ENCODE measurements around the gene CDC7. TPM values are rescaled to one million over a fixed set of nuclear protein-coding genes. Genes with fewer than 3 reads are reported as not detected.

Gene CDC7
- total RNA-seq, 1 donor from 2014 or later: 16.3 TPM

- Mint-ChIP-seq H3K27ac (no peak overlapping the region), H3K36me3 (no peaks in the 10 kb centered on the region), H3K4me3 (no peak overlapping the region), H3K27me3 (ENCODE audit: low read depth) (no peaks in the 10 kb centered on the region), H3K9me3 (peaks cover 13% of the 10 kb centered on the region), H3K4me1 (no peaks in the 10 kb centered on the region)
- no peak for DNase-seq (ENCODE audit: low spot score in 2 of 2, unreplicated experiment in 2 of 2)
- no peak for TF ChIP-seq CTCF (IDR thresholded peaks at IDR 0.05; ENCODE audit: unreplicated experiment)
Observed at GRCh38 chr1:91487469-91487868, 13.2 kb upstream of the CDC7 start.

GRCh38 chr1:91490501-91490900, 10.2 kb upstream of the CDC7 start:
- no peak overlapping the region for H3K27ac Mint-ChIP-seq
- no peak for DNase-seq (ENCODE audit: low spot score in 2 of 2, unreplicated experiment in 2 of 2)
- no peak overlapping the region for H3K4me3 Mint-ChIP-seq

GRCh38 chr1:91498035-91498434, 2.6 kb upstream of the CDC7 start:
- no peak overlapping the region for H3K4me3 Mint-ChIP-seq
- no peaks in the 10 kb centered on the region for H3K36me3 Mint-ChIP-seq

More at GRCh38 chr1:91490501-91490900, 10.2 kb upstream of the CDC7 start:
- TF ChIP-seq CTCF (IDR thresholded peaks at IDR 0.05; ENCODE audit: unreplicated experiment): no peak
- H3K4me1 Mint-ChIP-seq: no peaks in the 10 kb centered on the region
- H3K36me3 Mint-ChIP-seq: no peaks in the 10 kb centered on the region
- H3K27me3 Mint-ChIP-seq (ENCODE audit: low read depth): no peaks in the 10 kb centered on the region
- peaks cover 5% of the 10 kb centered on the region for H3K9me3 Mint-ChIP-seq

GRCh38 chr1:91498498-91499245, 2.0 kb upstream of the CDC7 start:
- H3K27me3 Mint-ChIP-seq (ENCODE audit: low read depth): no peaks in the 10 kb centered on the region
- peaks cover 16% of the 10 kb centered on the region for H3K4me1 Mint-ChIP-seq
- no peak overlapping the region for H3K4me3 Mint-ChIP-seq
- H3K36me3 Mint-ChIP-seq: no peaks in the 10 kb centered on the region
- H3K9me3 Mint-ChIP-seq: no peaks in the 10 kb centered on the region
- no peak for TF ChIP-seq CTCF (IDR thresholded peaks at IDR 0.05; ENCODE audit: unreplicated experiment)
- DNase-seq (ENCODE audit: low spot score in 2 of 2, unreplicated experiment in 2 of 2): no peak
- no peak overlapping the region for H3K27ac Mint-ChIP-seq

More at GRCh38 chr1:91498035-91498434, 2.6 kb upstream of the CDC7 start:
- no peak overlapping the region for H3K27ac Mint-ChIP-seq
- H3K27me3 Mint-ChIP-seq (ENCODE audit: low read depth): no peaks in the 10 kb centered on the region
- H3K4me1 Mint-ChIP-seq: peaks cover 16% of the 10 kb centered on the region
- TF ChIP-seq CTCF (IDR thresholded peaks at IDR 0.05; ENCODE audit: unreplicated experiment): no peak
- peaks cover 1% of the 10 kb centered on the region for H3K9me3 Mint-ChIP-seq
- DNase-seq (ENCODE audit: low spot score in 2 of 2, unreplicated experiment in 2 of 2): no peak

GRCh38 chr1:91499346-91499745, 1.3 kb upstream of the CDC7 start:
- no peak overlapping the region for H3K4me3 Mint-ChIP-seq
- H3K9me3 Mint-ChIP-seq: no peaks in the 10 kb centered on the region
- DNase-seq (ENCODE audit: low spot score in 2 of 2, unreplicated experiment in 2 of 2): no peak
- H3K27ac Mint-ChIP-seq: no peak overlapping the region
- no peaks in the 10 kb centered on the region for H3K36me3 Mint-ChIP-seq
- TF ChIP-seq CTCF (IDR thresholded peaks at IDR 0.05; ENCODE audit: unreplicated experiment): no peak
- H3K27me3 Mint-ChIP-seq (ENCODE audit: low read depth): no peaks in the 10 kb centered on the region
- peaks cover 16% of the 10 kb centered on the region for H3K4me1 Mint-ChIP-seq

All from mesothelial cell of epicardium (in vitro differentiated cells).